GM19397 (cell line): ENCODE results near the gene HOXA3.

Source experiments
- ATAC-seq: cut with Tn5 transposase; IDR thresholded peaks from one replicate; pipeline ENCODE4 v1.9.1; 2021; ENCODE audit warnings: mild to moderate bottlenecking, moderate library complexity; ENCODE audit not compliant: unreplicated experiment

HOXA3 gene

GRCh38 chr7:27064661-27065060 lies 87.7 kb downstream of the HOXA3 start:
- no peak for ATAC-seq

- no peak for ATAC-seq
Observed at GRCh38 chr7:27064159-27064558, 88.2 kb downstream of the HOXA3 start.

- ATAC-seq, result no peak
Observed at GRCh38 chr7:27062946-27063345, 89.4 kb downstream of the HOXA3 start.
